SK-N-SH (cell line): ENCODE data around the gene OPA1. TPM values are rescaled to one million over a fixed set of nuclear protein-coding genes. Genes with fewer than 3 reads are reported as not detected.
A peak's percentile ranks its signal among the peaks of the same experiment; 100 is the strongest.

ENCODE experiments used
- CTCF ChIA-PET: fragments of 300-600, 350-600 bp; formaldehyde crosslinking; extraction: SDS; loops from one replicate; lab custom pipeline; 2021; lab: Yijun Ruan, JAX
- POLR2A ChIA-PET: fragments of 350-600 bp; sonication (Branson Sonifier 250); formaldehyde crosslinking; extraction: SDS; loops from one replicate; lab custom pipeline; 2020; ENCODE audit warnings: antibody characterized with exemption, inconsistent platforms; lab: Yijun Ruan, JAX
- DNase-seq: peaks from one replicate; pipeline ENCODE4 v3.0.0; 2012
- H2AFZ ChIP-seq: fragments of 200-600 bp; sonication (generic); 2 replicates; pipeline ENCODE4 v1.8.1; 2016; ENCODE audit warnings: antibody characterized with exemption, mild to moderate bottlenecking, low read depth
- H3F3A ChIP-seq: fragments of 200-600 bp; sonication (generic); replicated peaks from 2 replicates; pipeline ENCODE3; 2016; ENCODE audit warnings: antibody characterized with exemption, mild to moderate bottlenecking; ENCODE audit not compliant: insufficient read depth
- H3K27ac ChIP-seq, 2 experiments: fragments of 200-500 bp in 1 of 2; fragments of 200-600 bp in 1 of 2; sonication (Bioruptor generic) in 1 of 2; sonication (generic), shearing (Covaris generic) in 1 of 2; 2 replicates each; pipeline versions ENCODE4 v1.5.1 to v1.6.1; 2014 to 2016; ENCODE audit warnings: low read depth in 2 of 2, inconsistent platforms in 1 of 2, low read length in 1 of 2, mild to moderate bottlenecking in 1 of 2, mixed read lengths in 1 of 2
- H3K27me3 ChIP-seq: fragments of 200-600 bp; sonication (generic), shearing (Covaris generic); 2 replicates; pipeline ENCODE4 v1.6.1; 2016; ENCODE audit warnings: mixed run types; ENCODE audit not compliant: insufficient read depth
- H3K36me3 ChIP-seq, 2 experiments: fragments of 200-500 bp in 1 of 2; fragments of 200-600 bp in 1 of 2; sonication (Bioruptor generic) in 1 of 2; sonication (generic) in 1 of 2; replicated peaks in 1 of 2; 2 replicates each; pipeline versions ENCODE3 to v1.5.1; 2014 to 2016; ENCODE audit warnings: low read length in 1 of 2, mild to moderate bottlenecking in 1 of 2; ENCODE audit not compliant: insufficient read depth in 2 of 2, control insufficient read depth in 1 of 2
- H3K4me1 ChIP-seq, 2 experiments: fragments of 200-500 bp in 1 of 2; fragments of 200-600 bp in 1 of 2; sonication (Bioruptor generic) in 1 of 2; sonication (generic), shearing (Covaris generic) in 1 of 2; 2 replicates each; pipeline versions ENCODE4 v1.5.1 to v1.6.1; 2014 to 2016; ENCODE audit warnings: low read depth in 1 of 2, low read length in 1 of 2, mixed run types in 1 of 2; ENCODE audit not compliant: insufficient read depth in 2 of 2, control insufficient read depth in 1 of 2
- H3K4me2 ChIP-seq: fragments of 200-600 bp; sonication (generic), shearing (Covaris generic); 2 replicates; pipeline ENCODE4 v1.6.1; 2017; ENCODE audit warnings: mixed run types
- H3K4me3 ChIP-seq, 2 experiments: fragments of 200-500 bp in 1 of 2; fragments of 200-600 bp in 1 of 2; sonication (Bioruptor generic) in 1 of 2; sonication (generic), shearing (Covaris generic) in 1 of 2; 2 replicates each; pipeline versions ENCODE4 v1.5.1 to v1.8.1; 2014 to 2016; ENCODE audit warnings: low read depth in 2 of 2, inconsistent platforms in 1 of 2, low read length in 1 of 2, mild to moderate bottlenecking in 1 of 2, mixed read lengths in 1 of 2, moderate library complexity in 1 of 2
- H3K79me2 ChIP-seq: fragments of 200-600 bp; sonication (generic); 2 replicates; pipeline ENCODE4 v1.8.1; 2017; ENCODE audit warnings: mild to moderate bottlenecking; ENCODE audit not compliant: insufficient read depth
- H3K9ac ChIP-seq: fragments of 200-600 bp; sonication (generic); 2 replicates; pipeline ENCODE4 v1.6.1; 2017; ENCODE audit warnings: mixed run types
- H3K9me2 ChIP-seq: fragments of 200-600 bp; sonication (generic); 2 replicates; pipeline ENCODE4 v1.6.1; 2017; ENCODE audit warnings: mixed run types
- H3K9me3 ChIP-seq: fragments of 200-600 bp; sonication (generic); 2 replicates; pipeline ENCODE4 v1.6.1; 2017; ENCODE audit warnings: mixed run types, mild to moderate bottlenecking, moderate library complexity
- H4K20me1 ChIP-seq: fragments of 200-600 bp; sonication (generic); 2 replicates; pipeline ENCODE4 v1.6.1; 2017; ENCODE audit warnings: mild to moderate bottlenecking, mixed run types; ENCODE audit not compliant: insufficient read depth
- PBX3 ChIP-seq: IDR thresholded peaks from 2 replicates; pipeline ENCODE4; 2012
- RAD21 ChIP-seq: IDR thresholded peaks from 2 replicates; pipeline ENCODE4 v1.6.1; 2012; ENCODE audit warnings: mild to moderate bottlenecking, low read length
- SIN3A ChIP-seq: IDR thresholded peaks from 2 replicates; pipeline ENCODE4 v1.6.1; 2012; ENCODE audit warnings: low read depth, mild to moderate bottlenecking, low read length, moderate library complexity, borderline replicate concordance
- USF2 ChIP-seq: fragments of 150-350 bp; IDR thresholded peaks from 2 replicates; pipeline ENCODE4 v1.6.1; 2017; ENCODE audit warnings: antibody characterized with exemption, low read length, low read depth, borderline replicate concordance
- WGBS: methylation state at CpG from one replicate; pipeline ENCODE4 v1.1.6; 2017; ENCODE audit warnings: low lambda C conversion rate; 5-methylcytosine and 5-hydroxymethylcytosine counted together
- polyA plus RNA-seq, 3 experiments: library from polyadenylated mRNA; depleted of rRNA; stranded (reverse); fragments of >200 nt; gene quantifications; 2 replicates each; pipeline ENCODE4 v1.2.3, GENCODE V29; 2012

OPA1 gene
- polyA plus RNA-seq, 1 of the 3 experiments (the other 2 are of a cell fraction): 11.4 TPM

GRCh38 chr3:193680220-193680619 is 87.2 kb downstream of the OPA1 start:
- ChIA-PET CTCF (interaction anchor here (1.2 kb wide), 1 partner anchor 15 kb away, joined by 4 read pairs; no protein-coding TSS in a partner anchor), POLR2A (no interaction called here)
- Histone ChIP-seq H3K79me2 (no peaks in the 10 kb centered on the region), H3K9me2 (peaks cover 5% of the 10 kb centered on the region; the same call in 1 of the 2 replicates), H3K4me2 (no peak overlapping the region), H3K9ac (no peak overlapping the region), H2AFZ (no peak overlapping the region), H3K9me3 (no peaks in the 10 kb centered on the region), H3F3A (peaks cover 14% of the 10 kb centered on the region), H3K4me3 (no peak overlapping the region), H4K20me1 (no peaks in the 10 kb centered on the region), H3K36me3 (peaks cover 23 to 37% of the 10 kb centered on the region in 2 experiments), H3K27me3 (no peaks in the 10 kb centered on the region), H3K4me1 (0 out of 4 replicates have a peak, but pooled peaks cover 0 to 9% of the 10 kb centered on the region in 2 experiments), H3K27ac (peak overlapping the region in 1 of 2 experiments; percentile 11; a peak in 1 of 4 replicates)
- DNase-seq: no peak
- WGBS: 58% methylated on average over 2 of the region's 2 CpGs
- no peak for TF ChIP-seq RAD21
- 0 out of 2 replicates have a peak, but pooled peaks have one; percentile 20 for TF ChIP-seq PBX3

GRCh38 chr3:193681631-193682030 is 88.6 kb downstream of the OPA1 start:
- no peak for TF ChIP-seq SIN3A
- TF ChIP-seq PBX3: no peak
- TF ChIP-seq USF2: no peak
- TF ChIP-seq, all 33 proteins: peak for 0
- H2AFZ ChIP-seq: no peak overlapping the region
- CTCF ChIA-PET: interaction anchor here (0.6 to 1.4 kb wide), 3 partner anchors 18 to 634 kb away, joined by 3 read pairs; no protein-coding TSS in a partner anchor

More at GRCh38 chr3:193681631-193682030, 88.6 kb downstream of the OPA1 start:
- 0 out of 4 replicates have a peak, but pooled peaks cover 0 to 9% of the 10 kb centered on the region in 2 experiments for H3K4me1 ChIP-seq
- H3K9me2 ChIP-seq: peaks cover 5% of the 10 kb centered on the region; the same call in 1 of the 2 replicates
- H3K4me2 ChIP-seq: no peak overlapping the region
- no peak overlapping the region for H3K27ac ChIP-seq
- H3K9me3 ChIP-seq: no peaks in the 10 kb centered on the region
- no peak for DNase-seq
- no peak overlapping the region for H3K4me3 ChIP-seq
- no peaks in the 10 kb centered on the region for H4K20me1 ChIP-seq
- 82% methylated on average over 1 of the region's 1 CpG for WGBS
- H3K79me2 ChIP-seq: no peaks in the 10 kb centered on the region
- H3F3A ChIP-seq: peaks cover 14% of the 10 kb centered on the region
- H3K27me3 ChIP-seq: no peaks in the 10 kb centered on the region
- POLR2A ChIA-PET: no interaction called here
- no peak overlapping the region for H3K9ac ChIP-seq
- H3K36me3 ChIP-seq: peaks cover 16 to 34% of the 10 kb centered on the region in 2 experiments
